H9 (cell line): ENCODE measurements around the gene COX8A. TPM values are rescaled to one million over a fixed set of nuclear protein-coding genes. Genes with fewer than 3 reads are reported as not detected.

Experiments
- DNase-seq: peaks from one replicate; pipeline ENCODE4 v3.0.0-alpha.2; 2017
- H2AFZ ChIP-seq: one replicate; pipeline ENCODE4 v1.6.1; 2013; ENCODE audit warnings: mild to moderate bottlenecking, low read length, control low read depth, moderate library complexity
- H2AK5ac ChIP-seq: 2 replicates; pipeline ENCODE4 v1.6.1; 2013; ENCODE audit warnings: low read length, control low read depth, mixed read lengths; ENCODE audit not compliant: insufficient read length
- H2BK120ac ChIP-seq: one replicate; pipeline ENCODE4 v1.6.1; 2013; ENCODE audit warnings: low read depth, mild to moderate bottlenecking, low read length, control low read depth, inconsistent platforms; ENCODE audit not compliant: poor library complexity, severe bottlenecking
- H2BK12ac ChIP-seq: 2 replicates; pipeline ENCODE4 v1.6.1; 2013; ENCODE audit warnings: low read length, control low read depth, mixed read lengths, low read depth; ENCODE audit not compliant: insufficient read length
- H2BK15ac ChIP-seq: 2 replicates; pipeline ENCODE4 v1.6.1; 2013; ENCODE audit warnings: low read depth, low read length, control low read depth
- H2BK20ac ChIP-seq: one replicate; pipeline ENCODE4 v1.6.1; 2013; ENCODE audit warnings: low read depth, mild to moderate bottlenecking, low read length, control low read depth, inconsistent platforms; ENCODE audit not compliant: poor library complexity, severe bottlenecking
- H2BK5ac ChIP-seq: 2 replicates; pipeline ENCODE4 v1.6.1; 2013; ENCODE audit warnings: low read length, control low read depth, mixed read lengths; ENCODE audit not compliant: insufficient read length
- H3K14ac ChIP-seq: 2 replicates; pipeline ENCODE4 v1.6.1; 2013; ENCODE audit warnings: low read length, control low read depth; ENCODE audit not compliant: insufficient read depth
- H3K18ac ChIP-seq: 2 replicates; pipeline ENCODE4 v1.6.1; 2013; ENCODE audit warnings: low read depth, mild to moderate bottlenecking, mixed read lengths, low read length, control low read depth; ENCODE audit not compliant: insufficient read length
- H3K23ac ChIP-seq: 2 replicates; pipeline ENCODE4 v1.6.1; 2013; ENCODE audit warnings: low read length, control low read depth, mixed read lengths, low read depth; ENCODE audit not compliant: insufficient read length
- H3K23me2 ChIP-seq: 2 replicates; pipeline ENCODE4 v1.6.1; 2013; ENCODE audit warnings: low read depth, mild to moderate bottlenecking, mixed read lengths, low read length, control low read depth; ENCODE audit not compliant: insufficient read length, poor library complexity, severe bottlenecking
- H3K27ac ChIP-seq: 2 replicates; pipeline ENCODE4 v1.5.1; 2013; ENCODE audit warnings: low read length, control low read depth, mixed read lengths, low read depth; ENCODE audit not compliant: insufficient read length
- H3K27me3 ChIP-seq: 2 replicates; pipeline ENCODE4 v1.6.1; 2013; ENCODE audit warnings: low read length, control low read depth, inconsistent platforms; ENCODE audit not compliant: insufficient read depth
- H3K4ac ChIP-seq: 2 replicates; pipeline ENCODE4 v1.6.1; 2013; ENCODE audit warnings: low read depth, mild to moderate bottlenecking, control low read depth, inconsistent platforms, low read length, moderate library complexity
- H3K4me1 ChIP-seq: 2 replicates; pipeline ENCODE4 v1.6.1; 2013; ENCODE audit warnings: low read length, control low read depth, inconsistent platforms; ENCODE audit not compliant: insufficient read depth
- H3K4me2 ChIP-seq: 2 replicates; pipeline ENCODE4 v1.6.1; 2013; ENCODE audit warnings: low read length, control low read depth, mixed read lengths; ENCODE audit not compliant: insufficient read length, insufficient read depth
- H3K56ac ChIP-seq: 2 replicates; pipeline ENCODE4 v1.6.1; 2013; ENCODE audit warnings: low read depth, mild to moderate bottlenecking, mixed read lengths, low read length, control low read depth; ENCODE audit not compliant: insufficient read length
- H3K79me1 ChIP-seq: 2 replicates; pipeline ENCODE4 v1.6.1; 2013; ENCODE audit warnings: low read depth, mild to moderate bottlenecking, moderate library complexity, low read length, control low read depth, inconsistent platforms; ENCODE audit not compliant: insufficient read depth, poor library complexity, severe bottlenecking
- H3K79me2 ChIP-seq: 2 replicates; pipeline ENCODE4 v1.6.1; 2013; ENCODE audit warnings: low read length, control low read depth, inconsistent platforms; ENCODE audit not compliant: insufficient read depth
- H3K9ac ChIP-seq: 2 replicates; pipeline ENCODE4 v1.6.1; 2013; ENCODE audit warnings: low read length, control low read depth, mixed read lengths; ENCODE audit not compliant: insufficient read length; ENCODE audit errors: extremely low read depth
- H3K9me3 ChIP-seq: one replicate; pipeline ENCODE4 v1.6.1; 2013; ENCODE audit warnings: low read depth, low read length, inconsistent platforms; ENCODE audit not compliant: control insufficient read depth
- H3T11ph ChIP-seq: one replicate; pipeline ENCODE4 v1.6.1; 2013; ENCODE audit warnings: mild to moderate bottlenecking, low read length, control low read depth, inconsistent platforms
- H4K20me1 ChIP-seq: one replicate; pipeline ENCODE4 v1.6.1; 2013; ENCODE audit not compliant: control insufficient read depth, insufficient read length, insufficient read depth
- H4K5ac ChIP-seq: 2 replicates; pipeline ENCODE4 v1.6.1; 2013; ENCODE audit warnings: low read depth, mild to moderate bottlenecking, mixed read lengths, low read length, control low read depth; ENCODE audit not compliant: insufficient read length
- H4K8ac ChIP-seq: replicated peaks from 2 replicates; pipeline ENCODE4 v1.6.1; 2013; ENCODE audit warnings: low read length, control low read depth, mixed read lengths, low read depth; ENCODE audit not compliant: insufficient read length
- H4K91ac ChIP-seq: 2 replicates; pipeline ENCODE4 v1.6.1; 2013; ENCODE audit warnings: low read depth, mild to moderate bottlenecking, moderate library complexity, mixed read lengths, low read length, control low read depth; ENCODE audit not compliant: insufficient read length
- H3K27ac Mint-ChIP-seq, 3 experiments: 2 replicates in 2 of 3; 3 replicates in 1 of 3; pipeline ENCODE4 v1.8.0; 2020 to 2021; ENCODE audit warnings: mixed read lengths in 3 of 3, mild to moderate bottlenecking in 1 of 3, moderate library complexity in 1 of 3
- H3K27me3 Mint-ChIP-seq: 2 replicates; pipeline ENCODE4 v1.8.0; 2021; ENCODE audit warnings: low read depth, mild to moderate bottlenecking, moderate library complexity, mixed read lengths
- H3K36me3 Mint-ChIP-seq, 3 experiments: 2 replicates in 2 of 3; 3 replicates in 1 of 3; pipeline ENCODE4 v1.8.0; 2020 to 2021; ENCODE audit warnings: low read depth in 3 of 3, mixed read lengths in 3 of 3; ENCODE audit not compliant: insufficient read depth in 1 of 3
- H3K4me1 Mint-ChIP-seq, 2 experiments: 2 replicates each; pipeline ENCODE4 v1.8.0; 2020; ENCODE audit warnings: mixed read lengths in 2 of 2
- H3K4me3 Mint-ChIP-seq, 2 experiments: 2 replicates in 1 of 2; 3 replicates in 1 of 2; pipeline ENCODE4 v1.8.0; 2020 to 2021; ENCODE audit warnings: mild to moderate bottlenecking in 2 of 2, mixed read lengths in 2 of 2, moderate library complexity in 1 of 2
- H3K9me3 Mint-ChIP-seq, 2 experiments: 2 replicates in 1 of 2; 3 replicates in 1 of 2; pipeline ENCODE4 v1.8.0; 2020; ENCODE audit warnings: mild to moderate bottlenecking in 2 of 2, mixed read lengths in 2 of 2, moderate library complexity in 1 of 2
- WGBS: extraction: QIAGEN DNeasy Blood & Tissue Kit; methylation state at CpG from one replicate; pipeline ENCODE4 v1.1.7; 2013; ENCODE audit warnings: missing lambda C conversion rate, low lambda C conversion rate, mixed read lengths; ENCODE audit not compliant: insufficient read length; ENCODE audit errors: extremely low coverage; 5-methylcytosine and 5-hydroxymethylcytosine counted together
- total RNA-seq: library from RNA; stranded (reverse); gene quantifications from 2 replicates; pipeline ENCODE4 v1.2.1, GENCODE V29; 2021
- TF ChIP-seq, protein P1 (sequence below): fragments of 200-600 bp; sonication (generic); conservative IDR thresholded peaks from 3 replicates; pipeline ENCODE4 v1.8.0; 2021; ENCODE audit warnings: antibody characterized with exemption, mild to moderate bottlenecking

COX8A gene
- total RNA-seq, 1 experiment from 2014 or later = 429 TPM

- no peak overlapping the region for H4K8ac ChIP-seq
- peaks cover 26% of the 10 kb centered on the region; the same call in 1 of the 2 replicates for H3K27me3 ChIP-seq
- peaks cover 0 to 7% (median 2%) of the 10 kb centered on the region in 3 experiments; a peak in 5 of 7 replicates for H3K36me3 Mint-ChIP-seq
- H4K91ac ChIP-seq = no peak overlapping the region
- H2BK15ac ChIP-seq = no peak overlapping the region
- H3K9me3 Mint-ChIP-seq = peaks cover 7 to 10% of the 10 kb centered on the region in 2 experiments; a peak in 2 of 5 replicates
- no peak overlapping the region for H3K4ac ChIP-seq
- no peak overlapping the region for H3K27ac ChIP-seq
- no peak overlapping the region for H2BK12ac ChIP-seq
- H2AK5ac ChIP-seq = no peak overlapping the region
- WGBS = no CpG with 5 or more reads among the region's 4 CpGs
- peaks cover 14 to 24% of the 10 kb centered on the region in 2 experiments for H3K4me1 Mint-ChIP-seq
- H3K4me2 ChIP-seq = no peak overlapping the region
- peaks cover 11% of the 10 kb centered on the region for H3K23me2 ChIP-seq
- no peak overlapping the region for H3K23ac ChIP-seq
- no peaks in the 10 kb centered on the region for H4K20me1 ChIP-seq
- no peaks in the 10 kb centered on the region for H3K79me2 ChIP-seq
- H3T11ph ChIP-seq = no peak overlapping the region
- H3K4me3 Mint-ChIP-seq = no peak overlapping the region
- no peak overlapping the region for H3K27ac Mint-ChIP-seq
- no peaks in the 10 kb centered on the region for H3K9me3 ChIP-seq
- H3K56ac ChIP-seq = no peak overlapping the region
- H2AFZ ChIP-seq = no peak overlapping the region
- no peak overlapping the region for H2BK20ac ChIP-seq
- H3K18ac ChIP-seq = no peak overlapping the region
- TF ChIP-seq, protein P1, sequence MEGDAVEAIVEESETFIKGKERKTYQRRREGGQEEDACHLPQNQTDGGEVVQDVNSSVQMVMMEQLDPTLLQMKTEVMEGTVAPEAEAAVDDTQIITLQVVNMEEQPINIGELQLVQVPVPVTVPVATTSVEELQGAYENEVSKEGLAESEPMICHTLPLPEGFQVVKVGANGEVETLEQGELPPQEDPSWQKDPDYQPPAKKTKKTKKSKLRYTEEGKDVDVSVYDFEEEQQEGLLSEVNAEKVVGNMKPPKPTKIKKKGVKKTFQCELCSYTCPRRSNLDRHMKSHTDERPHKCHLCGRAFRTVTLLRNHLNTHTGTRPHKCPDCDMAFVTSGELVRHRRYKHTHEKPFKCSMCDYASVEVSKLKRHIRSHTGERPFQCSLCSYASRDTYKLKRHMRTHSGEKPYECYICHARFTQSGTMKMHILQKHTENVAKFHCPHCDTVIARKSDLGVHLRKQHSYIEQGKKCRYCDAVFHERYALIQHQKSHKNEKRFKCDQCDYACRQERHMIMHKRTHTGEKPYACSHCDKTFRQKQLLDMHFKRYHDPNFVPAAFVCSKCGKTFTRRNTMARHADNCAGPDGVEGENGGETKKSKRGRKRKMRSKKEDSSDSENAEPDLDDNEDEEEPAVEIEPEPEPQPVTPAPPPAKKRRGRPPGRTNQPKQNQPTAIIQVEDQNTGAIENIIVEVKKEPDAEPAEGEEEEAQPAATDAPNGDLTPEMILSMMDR = no peak
- no peak overlapping the region for H2BK120ac ChIP-seq
- no peak overlapping the region for H4K5ac ChIP-seq
- H3K9ac ChIP-seq = no peak overlapping the region
- no peak for DNase-seq
- H3K4me1 ChIP-seq = no peaks in the 10 kb centered on the region
- peaks cover 93% of the 10 kb centered on the region for H3K27me3 Mint-ChIP-seq
- no peaks in the 10 kb centered on the region for H3K79me1 ChIP-seq
- no peak overlapping the region for H2BK5ac ChIP-seq
- H3K14ac ChIP-seq = no peak overlapping the region
Measured at GRCh38 chr11:64005691-64006090, 31.3 kb downstream of the COX8A start.
